HUES6 (cell line): ENCODE results near the gene SEPTIN10.
"Not testable (repeated sequence)": the region's sequence is repeated elsewhere in the genome, so short reads cannot be mapped to it uniquely, and the experiment has no call there.

Source experiments
- H3K27ac ChIP-seq: 2 replicates; pipeline ENCODE4 v1.7.0; 2013; ENCODE audit warnings: low read depth, mild to moderate bottlenecking, low read length, inconsistent platforms
- H3K27me3 ChIP-seq: 2 replicates; pipeline ENCODE4 v1.6.1; 2013; ENCODE audit warnings: low read length; ENCODE audit not compliant: control insufficient read depth, insufficient read depth
- H3K36me3 ChIP-seq: 2 replicates; pipeline ENCODE4 v1.6.1; 2013; ENCODE audit warnings: low read length; ENCODE audit not compliant: control insufficient read depth, insufficient read depth
- H3K4me1 ChIP-seq: 2 replicates; pipeline ENCODE4 v1.6.1; 2013; ENCODE audit warnings: low read length; ENCODE audit not compliant: control insufficient read depth, insufficient read depth
- H3K4me3 ChIP-seq: 2 replicates; pipeline ENCODE4 v1.5.1; 2013; ENCODE audit warnings: low read depth, low read length
- H3K9ac ChIP-seq: one replicate; pipeline ENCODE4 v1.6.1; 2013; ENCODE audit warnings: mild to moderate bottlenecking, low read length
- H3K9me3 ChIP-seq: 2 replicates; pipeline ENCODE4 v1.6.1; 2013; ENCODE audit warnings: low read depth, low read length; ENCODE audit not compliant: control insufficient read depth, insufficient read depth

The SEPTIN10 gene

DNA sequence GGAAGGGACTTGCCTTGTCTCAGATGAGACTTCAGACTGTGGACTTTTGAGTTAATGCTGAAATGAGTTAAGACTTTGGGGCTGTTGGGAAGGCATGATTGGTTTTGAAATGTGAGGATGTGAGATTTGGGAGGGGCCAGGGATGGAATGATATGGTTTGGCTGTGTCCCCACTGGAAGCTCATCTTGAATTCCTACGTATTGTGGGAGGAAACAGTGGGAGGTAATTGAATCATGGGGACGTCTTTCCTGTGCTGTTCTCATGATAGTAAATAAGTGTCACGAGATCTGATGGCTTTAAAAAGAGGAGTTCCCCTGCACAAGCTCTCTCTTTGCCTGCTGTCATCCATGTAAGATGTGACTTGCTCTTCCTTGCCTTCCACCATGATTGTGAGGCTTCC, 77.2 kb downstream of the SEPTIN10 start:
- not testable (repeated sequence) for H3K27ac ChIP-seq

DNA sequence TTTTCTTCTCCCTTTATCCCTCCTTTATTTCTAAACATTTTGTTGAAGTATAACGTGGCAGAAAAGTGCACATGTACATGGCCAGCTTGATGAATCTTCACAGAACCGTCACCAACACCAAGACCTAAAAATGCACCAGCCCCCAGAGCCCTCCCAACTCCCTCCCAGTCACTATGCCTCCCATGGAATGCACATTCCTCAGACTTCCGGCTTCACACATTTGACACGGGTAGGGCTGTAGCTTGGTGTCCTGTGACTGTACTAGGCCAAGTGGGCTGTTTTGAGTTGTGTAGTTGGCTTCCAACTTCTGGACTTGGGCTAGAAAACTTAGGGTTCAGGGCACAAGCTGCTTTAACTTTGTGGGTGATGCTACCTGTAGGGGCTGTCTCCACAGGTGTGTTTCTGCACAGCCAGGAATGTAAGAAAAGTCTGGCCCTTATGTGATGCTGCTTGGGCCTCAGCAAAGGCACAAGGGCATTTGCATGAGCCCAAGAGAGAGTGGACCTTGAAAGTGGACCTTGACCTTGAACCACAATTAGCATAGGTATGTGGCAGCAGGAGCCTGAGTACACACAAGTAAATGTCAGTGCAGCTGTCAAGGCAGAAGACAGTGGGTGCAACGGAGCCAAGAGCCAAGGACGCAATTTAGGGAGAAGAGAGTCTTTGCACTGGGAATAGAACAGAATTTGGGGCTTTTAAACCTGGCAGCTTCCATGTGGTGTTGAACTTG, 78.4 kb downstream of the SEPTIN10 start:
- H3K9me3 ChIP-seq: peaks cover 11% of the 10 kb centered on the region

More for the DNA sequence above, 77.2 kb downstream of the SEPTIN10 start:
- H3K9ac ChIP-seq, H3K27me3 ChIP-seq, H3K36me3 ChIP-seq, H3K4me3 ChIP-seq, H3K4me1 ChIP-seq: not testable (repeated sequence)
- peaks cover 11% of the 10 kb centered on the region for H3K9me3 ChIP-seq

DNA sequence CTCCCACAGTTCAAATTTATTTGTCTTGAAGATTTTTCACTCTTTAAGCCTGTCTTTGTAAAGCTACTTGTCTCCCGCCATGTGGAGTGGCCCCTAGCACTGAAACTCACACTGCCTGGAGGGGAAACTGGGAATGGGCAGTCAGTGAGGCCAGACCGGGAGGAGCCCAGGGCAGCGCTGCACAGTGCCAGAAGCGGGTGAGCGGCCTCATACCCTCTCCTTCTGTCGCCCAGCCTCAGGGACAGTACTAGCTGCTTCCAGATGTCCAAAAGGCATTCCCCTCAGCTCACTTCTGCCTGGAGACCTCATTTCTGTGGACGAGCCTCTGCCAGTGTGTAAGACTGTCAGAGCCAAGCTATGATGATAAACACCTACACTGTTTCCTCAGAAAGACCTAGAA, 79.9 kb downstream of the SEPTIN10 start:
- no peak overlapping the region for H3K27ac ChIP-seq
- H3K9ac ChIP-seq: no peak overlapping the region
- no peaks in the 10 kb centered on the region for H3K36me3 ChIP-seq
- peaks cover 11% of the 10 kb centered on the region for H3K9me3 ChIP-seq
- no peaks in the 10 kb centered on the region for H3K4me1 ChIP-seq
- H3K4me3 ChIP-seq: no peak overlapping the region
- no peaks in the 10 kb centered on the region for H3K27me3 ChIP-seq

More for the DNA sequence above, 78.4 kb downstream of the SEPTIN10 start:
- Histone ChIP-seq H3K27me3 (no peaks in the 10 kb centered on the region), H3K4me1 (no peaks in the 10 kb centered on the region), H3K9ac (no peak overlapping the region), H3K27ac (no peak overlapping the region), H3K36me3 (no peaks in the 10 kb centered on the region), H3K4me3 (no peak overlapping the region)

GRCh38 chr2:109532728-109533076, 81.1 kb downstream of the SEPTIN10 start:
- no peaks in the 10 kb centered on the region for H3K27me3 ChIP-seq

DNA sequence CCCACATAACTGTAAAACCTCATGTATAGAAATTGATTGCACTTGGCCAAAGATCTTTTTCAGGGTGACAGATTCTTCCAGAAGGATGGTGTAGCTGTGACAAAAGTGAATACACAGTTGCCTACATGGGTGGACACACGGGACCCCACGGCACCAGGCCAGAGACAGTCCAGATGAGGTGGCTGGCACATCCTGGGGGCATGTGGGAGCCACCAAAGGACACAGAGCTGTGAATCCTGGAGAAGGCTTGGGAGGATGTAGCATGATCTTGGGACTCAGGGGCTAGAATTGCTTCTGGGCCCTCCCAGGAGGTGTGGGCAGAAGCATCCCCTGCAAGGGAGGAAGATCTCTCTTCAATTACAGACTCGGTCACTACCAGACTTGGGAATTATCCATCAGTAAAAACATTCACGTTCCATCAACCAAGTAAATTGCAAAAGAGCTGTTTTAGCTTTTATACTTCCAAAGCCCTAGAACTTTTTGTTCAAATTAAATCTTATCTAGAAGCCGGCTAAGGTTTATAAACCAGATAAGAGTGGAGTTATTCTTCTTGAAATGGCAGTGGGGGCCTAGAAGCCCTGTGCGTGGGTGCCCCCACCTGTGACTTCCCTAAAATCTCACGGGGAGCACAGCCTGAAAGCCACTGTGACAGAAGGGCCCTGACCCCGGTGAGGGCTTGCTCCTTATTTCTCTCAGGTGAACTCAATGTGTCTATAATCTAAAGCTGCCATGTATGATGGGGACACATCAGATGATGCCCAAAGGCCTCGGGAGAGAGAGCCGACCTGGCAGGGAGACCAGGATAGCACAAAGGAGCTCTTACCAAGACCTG, 81.7 kb downstream of the SEPTIN10 start:
- H3K27ac ChIP-seq: no peak overlapping the region
- H3K9ac ChIP-seq: no peak overlapping the region
- H3K36me3 ChIP-seq: no peaks in the 10 kb centered on the region

More at GRCh38 chr2:109532728-109533076, 81.1 kb downstream of the SEPTIN10 start:
- Histone ChIP-seq H3K4me3 (no peak overlapping the region), H3K4me1 (no peaks in the 10 kb centered on the region), H3K9me3 (peaks cover 11% of the 10 kb centered on the region), H3K27ac (no peak overlapping the region), H3K36me3 (no peaks in the 10 kb centered on the region), H3K9ac (no peak overlapping the region)

GRCh38 chr2:109531221-109531620, 82.5 kb downstream of the SEPTIN10 start:
- Histone ChIP-seq H3K27ac (no peak overlapping the region), H3K9ac (no peak overlapping the region), H3K27me3 (no peaks in the 10 kb centered on the region)

More for the DNA sequence above, 81.7 kb downstream of the SEPTIN10 start:
- no peaks in the 10 kb centered on the region for H3K27me3 ChIP-seq
- no peak overlapping the region for H3K4me3 ChIP-seq
- no peaks in the 10 kb centered on the region for H3K4me1 ChIP-seq
- peaks cover 10% of the 10 kb centered on the region for H3K9me3 ChIP-seq

DNA sequence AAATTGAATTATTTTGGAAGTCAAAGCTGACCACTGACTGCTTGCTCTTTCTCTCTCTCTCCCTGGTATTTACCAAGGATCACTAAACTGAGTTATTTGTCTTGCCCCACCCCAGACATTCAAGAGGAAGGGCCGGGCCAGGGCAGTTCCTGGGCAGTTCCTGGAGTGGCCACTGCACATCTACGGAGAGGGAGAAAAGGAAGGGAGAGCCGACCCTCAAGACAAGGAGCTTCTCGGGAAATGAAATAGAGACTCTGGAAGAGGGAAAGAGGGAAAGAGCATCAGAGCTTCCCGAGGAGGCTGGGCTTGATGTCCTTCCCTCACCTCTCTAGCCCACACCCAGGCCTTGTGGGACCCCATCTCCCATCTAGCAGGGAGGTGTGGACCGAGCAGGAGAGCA, 83.1 kb downstream of the SEPTIN10 start:
- Histone ChIP-seq H3K27ac (no peak overlapping the region), H3K9me3 (no peaks in the 10 kb centered on the region), H3K36me3 (no peaks in the 10 kb centered on the region), H3K4me3 (no peak overlapping the region), H3K9ac (no peak overlapping the region), H3K4me1 (no peaks in the 10 kb centered on the region), H3K27me3 (no peaks in the 10 kb centered on the region)

More at GRCh38 chr2:109531221-109531620, 82.5 kb downstream of the SEPTIN10 start:
- no peak overlapping the region for H3K4me3 ChIP-seq
- H3K4me1 ChIP-seq: no peaks in the 10 kb centered on the region
- peaks cover 2% of the 10 kb centered on the region; the same call in 1 of the 2 replicates for H3K9me3 ChIP-seq
- H3K36me3 ChIP-seq: no peaks in the 10 kb centered on the region

GRCh38 chr2:109529532-109530449, 84.0 kb downstream of the SEPTIN10 start:
- no peaks in the 10 kb centered on the region for H3K4me1 ChIP-seq
- no peaks in the 10 kb centered on the region for H3K27me3 ChIP-seq
- H3K27ac ChIP-seq: no peak overlapping the region
- H3K36me3 ChIP-seq: no peaks in the 10 kb centered on the region
- H3K9me3 ChIP-seq: no peaks in the 10 kb centered on the region
- no peak overlapping the region for H3K9ac ChIP-seq
- no peak overlapping the region for H3K4me3 ChIP-seq

DNA sequence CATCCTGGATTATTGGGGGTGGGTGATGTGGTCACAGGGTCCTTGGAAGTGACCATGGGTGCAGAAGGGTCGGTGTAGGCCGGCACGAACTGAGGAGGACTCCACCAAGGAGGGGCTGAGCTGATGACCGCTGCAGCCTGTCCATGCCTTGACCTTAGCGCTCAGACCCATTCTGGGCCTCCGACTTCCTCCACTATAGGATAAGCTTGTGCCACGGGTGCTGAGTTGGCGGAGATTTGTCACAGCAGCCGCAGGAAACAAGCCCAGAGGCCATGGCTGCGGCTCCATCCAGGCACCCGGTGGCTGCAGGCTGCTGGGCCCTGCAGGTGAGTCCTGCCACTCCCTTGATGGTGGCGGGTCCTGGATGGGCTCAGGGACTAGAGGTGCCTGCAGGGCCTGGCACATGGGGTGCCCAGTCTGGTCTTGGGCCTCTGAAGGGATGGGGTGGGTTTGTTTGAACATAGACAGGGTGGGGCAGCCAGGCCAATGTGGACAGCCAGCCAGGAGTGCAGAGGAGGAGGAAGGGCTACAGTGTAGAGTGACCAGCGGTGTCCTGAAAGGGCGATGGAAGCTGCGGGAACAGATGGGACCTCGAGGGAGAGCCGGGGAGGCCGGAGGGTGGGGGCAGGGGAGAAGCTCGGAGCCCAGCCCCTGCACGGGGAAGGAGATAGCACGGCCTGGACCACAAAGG, 84.8 kb downstream of the SEPTIN10 start:
- Histone ChIP-seq H3K4me1 (no peaks in the 10 kb centered on the region), H3K9ac (no peak overlapping the region), H3K4me3 (no peak overlapping the region), H3K27me3 (no peaks in the 10 kb centered on the region), H3K36me3 (no peaks in the 10 kb centered on the region), H3K9me3 (no peaks in the 10 kb centered on the region), H3K27ac (no peak overlapping the region)
